ENCODE measurements around the gene ERC1.

Gene ERC1

GRCh38 chr12:1536817-1537216 is 545.8 kb downstream of the ERC1 start:
- no peak for TF ChIP-seq CTCF (IDR thresholded peaks at IDR 0.05; ENCODE audit: control extremely low read depth, extremely low read depth, low read depth, missing control alignments)
- no peak for DNase-seq (ENCODE audit: extremely low spot score)
- ChIA-PET POLR2A (no interaction called here), CTCF (interaction anchor here (1.5 to 2.2 kb wide), 3 partner anchors 9 to 46 kb away, joined by 3 to 7 read pairs (median 7); no protein-coding TSS in a partner anchor)

DNA sequence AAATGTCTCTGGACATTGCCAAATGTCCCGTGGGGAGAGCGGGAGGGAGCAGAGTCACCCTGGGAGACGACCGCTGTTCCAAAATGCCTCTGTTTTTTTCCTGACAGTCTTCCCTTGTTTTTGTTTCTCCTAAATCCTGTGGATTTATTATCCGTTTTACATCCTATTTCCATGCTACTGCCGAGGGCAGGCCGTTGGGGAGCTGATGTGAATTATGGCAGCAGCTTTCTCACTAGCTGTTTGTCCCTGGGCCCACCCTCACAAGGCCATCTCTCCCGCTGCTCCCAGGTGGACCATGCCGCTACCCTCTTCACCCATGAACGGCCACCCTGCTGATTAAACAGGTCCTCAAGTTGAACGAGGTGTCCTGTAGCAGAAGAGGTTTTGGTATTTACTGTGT is 548.1 kb downstream of the ERC1 start:
- ChIA-PET CTCF (interaction anchor here (0.7 kb wide), 1 partner anchor 63 kb away, joined by 3 read pairs; no protein-coding TSS in a partner anchor), POLR2A (no interaction called here)
- TF ChIP-seq CTCF (IDR thresholded peaks at IDR 0.05; ENCODE audit: control extremely low read depth, extremely low read depth, low read depth, missing control alignments): no peak
- DNase-seq (ENCODE audit: extremely low spot score): no peak

DNA sequence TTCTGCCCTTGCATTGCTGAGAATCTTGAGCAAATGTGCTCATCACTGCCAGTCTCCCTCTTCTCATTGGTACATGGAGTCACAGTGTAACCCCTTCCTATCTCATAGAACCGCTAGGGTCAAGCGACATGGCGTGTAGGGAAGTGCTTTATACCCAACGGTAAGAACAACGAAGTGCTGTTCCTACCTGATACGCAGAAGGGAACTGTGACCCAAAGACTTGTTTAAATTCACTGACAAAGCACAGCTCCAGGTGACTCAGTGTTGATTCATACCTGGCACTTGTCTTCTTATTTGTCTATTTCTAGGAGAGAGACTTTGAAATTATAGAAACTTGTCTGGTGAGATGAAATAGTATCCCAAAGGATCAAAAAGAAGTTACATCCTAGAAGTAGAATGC is 549.7 kb downstream of the ERC1 start:
- CTCF ChIA-PET: interaction anchor here (1.8 to 3.0 kb wide), 2 partner anchors 8 to 42 kb away, joined by 5 to 9 read pairs; no protein-coding TSS in a partner anchor
- POLR2A ChIA-PET: no interaction called here
- DNase-seq (ENCODE audit: extremely low spot score): no peak
- no peak for TF ChIP-seq CTCF (IDR thresholded peaks at IDR 0.05; ENCODE audit: control extremely low read depth, extremely low read depth, low read depth, missing control alignments)

DNA sequence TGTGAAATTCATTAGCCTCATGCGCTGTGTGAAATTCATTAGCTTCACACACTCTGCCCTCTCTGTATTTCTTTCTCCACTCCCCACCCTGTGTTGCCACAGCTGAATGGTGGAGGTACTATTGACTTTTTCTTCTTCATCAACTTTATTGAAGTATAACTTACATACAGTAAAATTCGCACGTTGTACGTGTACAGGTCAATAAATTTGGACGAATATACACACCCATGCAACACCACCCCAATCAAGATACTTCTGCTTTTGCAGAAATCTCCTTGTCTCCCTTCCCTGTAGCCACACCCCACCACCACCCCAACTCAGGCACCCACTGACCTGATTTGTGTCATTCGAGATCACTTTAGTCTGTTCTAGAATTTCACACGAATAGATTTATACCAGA is 551.6 kb downstream of the ERC1 start:
- no peak for TF ChIP-seq CTCF (IDR thresholded peaks at IDR 0.05; ENCODE audit: control extremely low read depth, extremely low read depth, low read depth, missing control alignments)
- no peak for DNase-seq (ENCODE audit: extremely low spot score)
- POLR2A ChIA-PET: no interaction called here
- CTCF ChIA-PET: interaction anchor here (1.8 to 5.0 kb wide), 3 partner anchors 8 to 40 kb away, joined by 5 to 19 read pairs (median 9); no protein-coding TSS in a partner anchor

- no peak for DNase-seq (ENCODE audit: extremely low spot score)
- POLR2A ChIA-PET: no interaction called here
- TF ChIP-seq CTCF (IDR thresholded peaks at IDR 0.05; ENCODE audit: control extremely low read depth, extremely low read depth, low read depth, missing control alignments): no peak
- CTCF ChIA-PET: interaction anchor here (1.3 to 5.0 kb wide), 4 partner anchors 8 to 427 kb away, joined by 3 to 19 read pairs (median 8); no protein-coding TSS in a partner anchor
Observed at GRCh38 chr12:1544996-1545700, 554.1 kb downstream of the ERC1 start.
